ENCODE results near the gene TFB2M.

Gene TFB2M

DNA sequence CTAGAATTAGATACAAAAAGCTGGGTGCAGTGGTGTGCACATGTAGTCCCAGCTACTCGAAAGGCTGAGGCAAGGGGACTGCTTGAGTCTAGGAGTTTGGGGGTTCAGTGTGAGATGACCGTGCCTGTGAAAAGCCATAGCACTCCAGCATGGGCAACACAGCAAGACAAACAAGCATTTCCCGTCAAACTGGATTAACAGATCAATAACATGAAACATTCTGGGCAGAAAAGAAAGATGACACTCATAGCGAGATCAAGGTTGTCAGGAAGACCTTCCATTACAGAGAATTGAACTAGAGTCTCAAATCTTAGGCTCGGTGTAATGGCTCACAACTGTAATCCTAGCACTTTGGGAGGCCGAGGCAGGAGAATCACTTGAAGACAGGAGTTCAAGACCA lies 14.0 kb downstream of the TFB2M start:
- DNase-seq (ENCODE audit: low spot score) = no peak

DNA sequence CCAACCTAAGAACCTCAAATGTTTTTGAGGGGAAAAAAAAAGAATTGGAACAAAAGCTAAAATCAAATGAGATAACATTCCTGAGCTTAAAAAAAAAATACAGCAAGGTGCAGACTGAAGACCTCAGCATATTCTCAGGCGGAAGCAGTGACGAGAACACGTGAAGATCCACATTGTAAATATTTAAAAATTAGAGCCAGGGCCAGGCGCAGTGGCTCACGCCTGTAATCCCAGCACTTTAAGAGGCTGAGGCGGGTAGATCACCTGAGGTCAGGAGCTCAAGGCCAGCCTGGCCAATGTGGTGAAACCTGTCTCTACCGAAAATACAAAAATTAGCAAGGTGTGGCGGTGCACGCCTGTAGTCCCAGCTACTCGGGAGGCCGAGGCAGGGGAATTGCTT lies 15.7 kb downstream of the TFB2M start:
- DNase-seq (ENCODE audit: low spot score) = no peak

DNA sequence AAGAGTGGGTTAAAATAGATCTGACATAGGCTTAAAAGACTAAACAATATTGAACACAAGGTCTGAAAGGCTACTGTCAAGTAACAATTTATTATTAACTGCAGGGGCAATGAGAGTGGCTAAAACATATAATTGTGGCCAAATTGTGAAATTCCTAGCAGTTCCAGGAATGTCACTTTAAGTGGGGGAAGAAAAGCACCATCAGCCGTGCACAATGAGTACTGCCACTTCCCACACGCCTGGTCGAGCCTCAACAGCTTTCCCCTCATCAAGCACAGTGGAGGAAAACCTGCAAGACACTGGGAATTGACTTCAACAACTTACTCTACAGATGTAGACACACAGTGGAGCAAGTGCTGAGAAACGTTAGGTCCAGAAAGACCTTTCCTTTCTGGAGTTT lies 16.4 kb downstream of the TFB2M start:
- DNase-seq (ENCODE audit: low spot score) = no peak

DNA sequence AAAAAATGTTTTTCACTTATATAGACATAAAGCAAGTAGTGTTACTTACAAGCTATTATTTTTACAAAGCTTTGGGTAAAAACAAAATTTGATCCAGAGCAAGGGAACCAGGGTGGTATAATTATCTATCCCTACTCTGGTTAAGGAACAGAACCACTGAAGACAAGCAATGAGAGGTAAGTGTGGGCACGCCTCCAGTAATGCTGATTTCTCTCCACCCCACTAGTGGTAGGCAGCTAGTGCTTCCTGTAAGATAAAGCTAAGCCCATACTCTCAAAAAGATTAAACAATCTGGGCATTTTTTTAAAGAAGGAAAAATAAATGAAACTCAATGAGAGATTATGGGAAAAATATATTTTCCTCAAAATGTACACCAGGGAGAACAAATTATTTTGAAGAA lies 22.1 kb downstream of the TFB2M start:
- no peak for DNase-seq (ENCODE audit: low spot score)

DNA sequence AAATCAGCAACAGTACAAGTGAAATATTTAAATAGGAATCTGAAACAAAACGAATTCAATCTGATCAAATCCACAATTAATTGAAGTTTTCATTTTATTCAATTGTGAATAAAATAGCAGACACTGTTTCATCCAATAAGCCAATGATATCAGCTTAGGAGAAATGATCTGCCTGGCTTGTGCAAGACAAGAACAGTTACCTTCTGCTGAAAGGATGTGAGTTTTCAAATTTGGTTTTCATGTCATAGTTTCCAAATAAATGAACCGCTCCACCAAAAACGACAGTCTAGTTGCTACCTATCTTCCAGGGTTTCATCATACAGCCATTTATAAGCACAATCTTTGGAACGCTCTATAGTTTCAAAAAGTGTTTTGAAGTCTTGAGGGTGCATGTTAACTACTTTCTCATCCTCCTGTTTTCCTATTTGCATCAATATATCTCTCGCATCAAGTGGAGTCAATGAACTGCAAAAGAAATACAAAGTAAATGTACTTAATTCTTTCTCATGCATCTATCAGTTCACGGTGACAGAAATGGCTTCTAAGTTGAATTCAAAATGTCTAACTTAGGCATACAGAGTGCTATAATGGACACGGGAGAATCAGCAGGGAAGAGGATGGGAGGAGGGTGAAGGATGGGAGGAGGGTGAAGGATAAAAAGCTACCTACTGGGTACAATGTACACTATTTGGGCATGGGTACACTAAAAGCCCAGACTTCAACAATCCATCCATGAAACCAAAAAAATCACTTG lies 25.1 kb downstream of the TFB2M start:
- DNase-seq (ENCODE audit: low spot score) = no peak

DNA sequence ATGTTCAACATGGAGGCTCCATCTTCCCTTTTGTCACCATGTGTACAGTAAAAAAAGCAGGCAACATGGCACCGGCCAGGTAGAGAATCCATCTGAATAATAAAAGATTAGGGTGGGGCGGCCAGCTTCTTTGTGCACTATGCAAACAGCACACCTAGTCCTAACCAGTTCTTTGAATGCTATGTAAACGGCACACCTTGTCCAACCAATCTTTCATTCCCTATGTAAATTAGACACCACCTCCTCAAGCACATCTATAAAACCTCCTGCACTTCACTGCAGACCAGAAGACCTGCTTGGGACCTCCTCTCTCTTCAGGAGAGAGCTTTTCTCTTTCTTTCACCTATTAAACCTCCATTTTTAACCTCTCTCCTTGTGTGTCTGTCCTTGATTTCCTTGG lies 28.2 kb downstream of the TFB2M start:
- DNase-seq (ENCODE audit: low spot score) = no peak

DNA sequence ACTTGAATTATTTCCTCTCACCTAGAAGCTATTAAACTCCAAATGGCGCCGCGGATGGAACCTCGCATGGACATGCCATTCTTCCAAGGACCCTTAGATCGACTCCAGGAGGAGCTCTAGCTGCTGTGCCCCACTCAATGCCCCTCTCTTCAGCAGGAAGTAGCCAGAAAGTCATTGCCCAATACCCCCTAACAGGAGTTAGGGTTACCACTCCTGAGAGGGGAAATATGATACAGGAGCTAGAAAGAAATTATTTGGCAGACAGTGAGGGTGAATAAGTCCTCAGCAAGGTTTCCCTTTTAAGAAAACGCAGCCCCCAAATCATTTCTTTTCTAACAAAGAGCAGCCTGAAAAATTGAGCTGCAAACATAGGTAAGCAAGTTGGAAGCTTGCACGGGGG lies 28.6 kb downstream of the TFB2M start:
- no peak for DNase-seq (ENCODE audit: low spot score)

DNA sequence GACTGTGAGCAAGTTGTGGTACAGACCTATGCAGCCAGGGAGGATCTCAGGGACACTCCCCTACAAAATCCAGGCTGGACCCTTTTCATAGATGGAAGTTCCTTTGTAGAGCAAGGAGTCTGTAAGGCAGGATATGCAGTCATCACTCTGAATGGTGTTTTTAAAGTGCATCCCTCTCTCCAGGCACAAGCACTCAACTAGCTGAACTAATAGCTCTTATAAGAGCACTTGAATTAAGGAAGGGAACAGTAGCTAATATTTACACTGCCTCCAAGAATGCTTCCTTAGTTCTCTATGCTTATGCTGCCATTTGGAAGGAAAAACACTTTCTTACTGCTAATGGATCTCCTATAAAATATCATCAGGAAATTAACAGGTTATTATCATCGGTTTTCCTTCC lies 31.9 kb downstream of the TFB2M start:
- DNase-seq (ENCODE audit: low spot score) = no peak

DNA sequence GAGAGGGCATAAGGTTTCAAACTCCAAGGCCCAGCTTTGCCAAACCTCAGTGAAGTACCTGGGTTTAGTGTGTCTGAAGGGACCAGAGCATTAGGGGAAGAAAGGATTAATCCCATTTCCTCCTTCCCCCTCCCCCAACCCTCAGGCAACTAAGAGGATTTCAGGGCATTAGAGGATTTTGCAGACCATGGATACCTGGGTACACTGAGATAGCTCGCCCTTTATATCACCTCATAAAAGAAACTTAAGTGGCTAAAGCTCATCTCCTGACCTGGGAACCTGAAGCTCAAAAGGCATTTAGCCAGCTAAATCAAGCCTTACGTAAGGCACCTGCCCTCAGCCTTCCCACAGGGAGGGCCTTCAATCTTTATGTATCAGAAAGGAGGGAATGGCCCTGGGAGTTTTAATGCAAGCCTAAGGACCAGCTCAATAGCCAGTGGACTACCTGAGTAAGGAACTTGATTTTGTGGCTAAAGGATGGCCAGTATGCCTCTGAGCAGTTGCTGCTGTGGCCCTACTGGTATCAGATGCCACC lies 32.6 kb downstream of the TFB2M start:
- DNase-seq (ENCODE audit: low spot score) = no peak

DNA sequence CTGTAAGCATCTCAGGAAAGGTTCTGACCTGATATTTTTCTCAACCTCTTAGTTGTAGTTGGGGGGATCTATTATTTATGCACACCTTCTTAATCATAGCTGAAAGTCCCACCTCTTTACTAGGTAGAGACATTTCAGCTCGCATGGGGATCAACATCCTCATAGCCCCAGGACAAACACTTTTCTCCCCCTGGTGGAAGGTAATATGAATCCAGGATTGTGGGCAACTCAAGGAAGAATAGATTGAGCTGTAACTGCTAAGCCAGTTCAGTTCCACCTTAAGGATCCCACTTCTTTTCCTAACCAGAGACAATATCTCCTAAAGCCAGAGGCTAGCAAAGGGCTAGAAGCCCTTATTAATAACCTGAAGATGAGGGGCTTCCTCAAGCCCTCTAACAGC lies 33.5 kb downstream of the TFB2M start:
- no peak for DNase-seq (ENCODE audit: low spot score)

DNA sequence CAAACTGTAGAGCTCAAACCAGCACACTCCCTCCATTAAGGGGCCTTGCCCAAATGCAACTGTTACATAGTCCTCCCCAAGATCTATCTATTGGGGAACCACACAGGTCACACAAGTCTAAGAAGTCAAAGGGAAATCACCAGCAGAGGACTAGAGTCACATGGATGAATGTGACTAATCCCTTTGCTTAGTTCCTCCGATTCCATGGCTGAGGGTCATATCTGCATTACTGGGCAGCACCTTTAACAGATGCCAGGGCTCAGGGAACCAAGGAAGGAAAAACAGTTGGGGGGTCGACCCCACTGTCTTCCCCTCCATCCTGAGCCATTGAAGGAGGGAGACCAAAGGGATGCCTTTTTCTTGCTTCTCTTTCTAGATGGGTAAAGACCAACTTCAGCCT lies 35.6 kb downstream of the TFB2M start:
- no peak for DNase-seq (ENCODE audit: low spot score)

DNA sequence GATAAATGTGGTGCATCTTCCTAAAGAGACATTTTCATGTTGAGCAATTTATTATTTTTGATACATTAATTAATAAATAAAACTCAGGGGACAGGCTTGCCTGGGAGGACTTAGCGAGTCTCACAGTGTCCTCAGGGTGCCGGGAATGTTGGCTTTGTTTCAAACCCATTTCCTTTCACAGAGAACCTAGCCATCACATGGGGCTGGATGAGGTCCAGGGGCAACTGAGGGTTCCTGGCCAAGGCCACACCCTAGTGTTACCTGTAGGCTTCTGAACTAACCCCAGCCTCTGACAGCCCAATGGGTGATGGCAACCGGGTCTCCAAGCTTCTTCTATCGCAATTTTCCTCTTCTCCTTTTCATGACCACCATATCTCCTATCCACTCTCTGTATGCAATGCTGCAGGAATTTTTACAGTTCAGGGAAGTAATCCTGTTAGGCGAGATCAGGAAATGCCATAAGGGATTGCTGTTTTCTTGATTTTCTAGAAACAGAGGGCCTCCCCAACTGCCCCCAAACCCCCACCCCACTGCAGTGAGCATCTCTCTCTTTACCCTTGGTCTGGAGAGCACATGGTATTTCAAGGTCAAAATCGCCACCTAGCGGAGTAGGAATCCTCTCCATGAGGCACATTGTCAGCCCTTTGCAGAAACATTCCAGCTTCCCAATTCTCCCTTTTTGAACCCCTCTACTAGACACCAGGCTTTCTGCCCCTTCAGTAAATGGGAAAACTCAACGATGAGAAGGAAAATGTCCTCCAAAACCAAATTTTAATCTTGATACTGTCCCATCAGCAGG lies 36.9 kb downstream of the TFB2M start:
- no peak for DNase-seq (ENCODE audit: low spot score)

DNA sequence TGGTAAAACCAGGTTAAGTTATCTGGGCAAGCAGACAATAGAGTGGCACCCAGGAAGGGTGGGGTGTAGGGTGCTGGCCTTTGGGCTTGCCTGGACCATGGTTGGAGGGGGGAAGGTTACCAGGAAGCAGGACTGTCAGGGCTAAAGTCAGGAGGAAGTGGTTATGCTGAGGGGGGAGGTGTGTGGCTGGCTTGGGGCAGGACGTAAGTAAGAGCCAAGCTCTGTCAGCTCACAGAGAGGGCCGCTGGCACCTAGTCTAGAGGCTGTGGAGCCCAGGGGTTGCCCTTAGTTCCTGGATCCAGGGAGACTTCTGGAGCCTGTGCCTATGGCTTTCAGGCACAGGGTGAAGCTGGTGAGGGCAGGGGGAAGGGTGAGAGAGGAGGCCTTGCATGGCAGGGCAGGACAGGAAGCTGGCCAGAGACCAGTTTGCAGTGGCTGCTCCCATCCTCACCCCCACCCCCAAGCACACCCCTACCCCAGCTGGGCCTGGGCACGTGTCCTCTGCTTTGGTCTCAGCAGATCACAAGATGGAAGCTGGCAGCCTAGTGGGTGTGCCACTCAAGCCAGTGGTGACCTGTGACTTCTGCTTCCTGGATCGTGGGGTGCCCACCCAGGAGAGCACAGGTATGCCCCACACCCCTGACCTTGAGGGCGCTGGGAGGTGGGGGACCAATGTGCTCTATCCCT lies 38.5 kb downstream of the TFB2M start:
- peak; percentile 43 for DNase-seq (ENCODE audit: low spot score)

DNA sequence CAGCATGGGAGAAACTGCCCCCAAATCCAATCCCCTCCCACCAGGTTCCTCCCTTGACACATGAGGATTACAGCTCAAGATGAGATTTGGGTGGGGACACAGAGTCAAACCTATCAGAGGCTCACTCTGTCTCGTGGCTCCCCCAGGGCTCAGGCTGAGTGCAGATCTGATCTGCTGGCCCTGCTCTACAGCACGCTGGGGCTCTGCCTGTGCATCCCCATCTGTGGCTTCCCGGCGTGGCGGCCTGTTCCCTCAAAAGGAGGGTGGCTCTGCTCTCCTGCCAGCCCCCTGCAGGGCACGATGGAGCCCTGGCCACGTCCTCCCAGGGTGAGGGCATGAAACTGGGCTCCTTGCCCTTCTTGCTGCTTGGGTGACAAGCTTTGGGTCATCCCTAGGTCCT lies 39.1 kb downstream of the TFB2M start:
- DNase-seq (ENCODE audit: low spot score) = no peak

DNA sequence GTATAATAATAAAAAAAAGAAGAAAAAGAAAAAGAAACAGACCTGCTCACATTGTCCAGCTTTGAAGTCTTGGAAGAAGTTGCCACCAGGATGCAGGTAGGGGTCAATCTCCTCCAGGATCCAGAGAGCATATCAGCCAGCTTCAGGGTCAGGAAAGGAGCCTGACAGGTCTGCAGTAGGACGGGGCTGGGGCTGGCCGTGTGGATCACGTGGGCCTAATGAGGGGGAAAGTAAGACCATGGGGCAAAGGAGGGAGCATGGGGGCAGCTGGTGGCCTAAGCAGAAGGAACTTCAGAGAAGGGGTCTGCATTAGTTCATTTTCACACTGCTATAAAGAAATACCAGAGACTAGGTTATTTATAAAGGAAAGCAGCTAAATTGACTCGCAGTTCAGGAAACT lies 39.7 kb downstream of the TFB2M start:
- DNase-seq (ENCODE audit: low spot score) = no peak

DNA sequence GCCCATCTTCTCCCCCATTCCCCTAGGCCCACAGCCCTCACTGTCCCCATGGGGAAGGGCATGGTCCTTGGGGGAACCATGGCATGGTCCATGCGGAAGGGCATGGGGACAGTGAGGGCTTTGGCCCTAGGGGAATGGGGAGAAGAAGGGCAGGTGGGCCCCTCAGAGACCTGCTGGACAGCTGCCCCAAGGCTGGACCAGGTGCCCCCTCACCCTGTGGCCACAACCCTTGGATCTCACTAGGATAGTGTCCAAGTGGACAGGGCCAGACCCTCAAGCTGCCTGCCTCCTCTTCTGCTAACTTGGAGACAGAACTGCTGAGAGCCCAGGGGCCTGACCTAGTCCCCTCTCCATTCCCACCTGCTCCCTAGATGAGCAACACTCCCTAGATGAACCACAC lies 46.5 kb downstream of the TFB2M start:
- DNase-seq (ENCODE audit: low spot score) = no peak

DNA sequence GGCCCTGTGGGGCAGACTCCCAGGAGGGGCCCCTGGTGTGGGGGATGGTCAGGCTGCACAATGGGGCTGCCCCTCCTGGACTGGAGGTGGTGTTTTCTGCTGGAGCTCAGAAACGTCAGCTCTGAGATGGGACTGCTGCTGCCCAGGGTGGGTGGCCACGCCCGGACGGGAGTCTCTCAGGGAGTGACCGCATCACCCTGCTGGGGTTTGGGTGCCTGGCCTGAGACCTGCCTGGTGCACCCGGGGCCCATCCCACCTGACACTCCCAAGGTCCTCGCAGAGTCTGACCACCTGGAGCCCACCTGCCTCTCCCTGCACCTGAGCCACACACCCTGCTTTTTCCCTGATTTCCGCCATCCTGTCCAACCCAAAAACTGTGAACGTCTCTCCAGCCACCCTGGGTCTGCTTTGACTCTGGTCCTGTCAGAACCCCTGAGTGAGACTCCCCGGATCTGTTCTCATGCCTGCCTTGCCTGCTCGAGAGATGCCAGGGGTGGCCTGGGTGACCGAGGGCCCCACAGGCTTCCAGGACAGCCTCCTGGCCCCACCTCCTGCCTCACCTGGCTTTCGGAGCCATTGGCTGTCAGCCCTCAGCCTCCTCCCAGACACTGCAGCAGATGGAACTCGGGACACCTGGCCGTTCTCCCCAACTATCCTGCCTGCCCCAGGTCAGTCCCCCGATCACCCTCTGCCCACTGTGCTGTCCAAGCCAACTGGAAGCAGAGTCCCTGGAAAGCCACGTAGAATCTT lies 47.4 kb downstream of the TFB2M start:
- no peak for DNase-seq (ENCODE audit: low spot score)

DNA sequence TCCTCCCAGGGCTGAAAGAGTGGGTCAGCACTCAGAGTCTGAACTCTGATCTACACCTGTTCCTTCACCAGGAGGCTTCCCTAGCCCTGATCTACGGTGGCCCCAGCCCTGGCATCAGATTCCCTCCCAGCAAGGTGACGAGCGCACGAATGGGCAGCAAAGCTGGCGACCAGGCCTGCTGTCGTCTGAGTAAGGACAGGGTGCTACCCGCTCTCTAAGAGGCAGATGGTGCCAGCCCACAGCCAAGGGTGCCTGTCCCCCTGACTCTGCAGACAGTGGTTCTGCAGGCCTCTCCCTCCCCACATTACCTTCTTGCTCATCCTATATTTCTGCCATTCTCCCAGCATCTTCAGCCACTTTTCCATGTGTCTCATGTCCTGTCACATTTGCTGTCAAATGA lies 48.7 kb downstream of the TFB2M start:
- no peak for DNase-seq (ENCODE audit: low spot score)

DNA sequence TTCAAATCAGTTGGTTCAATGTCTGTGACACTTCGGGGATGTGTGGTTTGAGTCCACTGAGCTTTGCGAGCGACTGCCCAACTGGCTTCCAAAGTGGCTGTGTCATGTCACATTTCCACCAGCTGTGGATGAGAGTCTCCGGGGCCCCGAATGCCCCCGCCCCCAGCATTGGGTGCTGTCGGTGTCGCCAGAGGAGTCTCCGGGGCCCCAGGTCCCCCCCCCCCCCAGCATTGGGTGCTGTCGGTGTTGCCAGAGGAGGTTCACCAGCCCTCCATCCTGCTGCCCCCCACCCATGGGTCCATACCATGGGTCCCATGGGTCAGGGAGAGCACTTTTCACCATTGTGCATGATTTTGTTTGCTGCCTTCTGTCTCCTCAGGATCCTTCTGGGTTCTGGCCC lies 49.9 kb downstream of the TFB2M start:
- DNase-seq (ENCODE audit: low spot score) = no peak

DNA sequence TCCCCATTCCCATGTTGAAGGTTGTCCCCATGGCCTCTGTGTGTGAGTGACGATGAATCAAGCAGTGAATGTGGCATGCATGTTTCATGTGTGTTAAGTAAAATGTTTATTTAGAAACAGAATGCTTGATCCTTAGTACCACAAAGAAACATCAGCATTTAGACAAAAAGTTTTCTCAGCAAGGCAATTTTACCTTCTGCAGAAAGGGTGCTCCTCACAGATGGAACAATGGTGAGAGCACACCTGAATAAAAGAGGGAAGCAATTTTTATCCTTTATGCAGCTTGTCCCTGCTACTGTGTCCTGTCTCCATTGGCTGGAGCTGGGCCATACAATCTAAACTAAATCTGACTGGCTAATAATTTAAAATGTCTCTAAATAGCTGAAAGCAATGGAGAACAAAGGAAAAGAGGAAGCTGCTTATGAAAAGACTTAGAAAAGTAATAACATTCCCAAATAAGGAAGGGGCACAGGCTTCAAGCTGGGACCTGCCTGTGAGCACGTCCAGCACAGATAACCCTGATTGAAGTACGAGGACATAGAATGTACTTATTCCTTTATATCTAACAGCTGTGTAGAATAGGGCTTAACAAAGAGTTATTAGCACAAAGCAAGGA lies 50.6 kb downstream of the TFB2M start:
- no peak for DNase-seq (ENCODE audit: low spot score)

DNA sequence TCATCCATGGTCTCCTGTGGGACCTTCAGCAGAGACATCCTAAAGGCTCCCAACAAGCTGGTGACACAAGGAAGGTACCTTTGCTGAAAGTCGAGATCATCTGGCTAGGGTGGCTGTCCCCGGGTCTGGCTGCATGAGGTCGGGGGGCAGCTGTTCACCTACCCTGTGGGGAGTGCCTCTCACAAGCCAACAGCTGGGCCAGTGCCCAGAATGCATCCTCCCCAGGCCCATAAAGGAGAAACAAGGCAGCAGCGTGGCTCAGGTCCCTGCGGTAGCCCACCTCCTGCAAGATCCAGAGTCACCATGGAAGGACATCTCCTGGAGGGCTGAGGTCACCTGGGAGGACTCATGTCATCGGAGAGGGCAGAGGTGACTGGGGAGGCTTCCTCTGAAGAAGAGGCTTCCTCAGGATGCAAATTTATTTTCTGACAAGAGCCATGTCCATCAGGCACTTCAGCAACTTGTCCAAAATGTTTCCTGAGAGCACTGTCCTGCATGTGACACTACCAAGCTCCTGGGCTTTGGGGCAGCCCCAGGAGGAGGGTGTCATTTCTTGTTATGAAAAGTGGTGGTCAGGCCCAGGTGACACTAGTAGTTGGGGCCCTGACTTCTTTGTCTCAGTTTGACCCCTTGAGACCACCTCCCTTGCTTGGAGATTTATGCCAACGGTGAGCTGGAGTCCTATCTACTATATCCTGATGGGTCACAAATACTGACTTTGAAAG lies 52.3 kb downstream of the TFB2M start:
- no peak for DNase-seq (ENCODE audit: low spot score)
